ENCODE results near the gene ZNF425. TPM values are rescaled to one million over a fixed set of nuclear protein-coding genes. Genes with fewer than 3 reads are reported as not detected.
A peak's percentile ranks its signal among the peaks of the same experiment; 100 is the strongest.

The ZNF425 gene
- total and polyA plus RNA-seq, 9 of the 15 experiments (the other 6 are each of a cell fraction or from before 2014, with no cell fraction given): 0.03 to 0.89 (median 0.54) TPM

- TF ChIP-seq CHD7 (IDR thresholded peaks at IDR 0.05; ENCODE audit: low read depth, low read length) (no peak), HINFP (tag; conservative IDR thresholded peaks at IDR 0.05; ENCODE audit: low read depth) (no peak), SIN3A (IDR thresholded peaks at IDR 0.05; ENCODE audit: borderline replicate concordance in 2 of 2, control insufficient read depth in 1 of 2, low read depth in 2 of 2, low read length in 2 of 2) (peak; percentile 62 to 88; a peak in 2 of 4 replicates), NEUROD1 (IDR thresholded peaks at IDR 0.05; ENCODE audit: borderline replicate concordance, low read depth, low read length, partially characterized antibody) (peak; percentile 85), USF2 (CRISPR knock-in tag; IDR thresholded peaks at IDR 0.05) (no peak), E2F4 (CRISPR knock-in tag; IDR thresholded peaks at IDR 0.05; ENCODE audit: low read depth) (peak; percentile 77), NFXL1 (CRISPR knock-in tag; IDR thresholded peaks at IDR 0.05) (no peak), SMARCE1 (IDR thresholded peaks at IDR 0.05) (no peak; the same call in 1 of the 2 replicates), RFX5 (IDR thresholded peaks at IDR 0.05; ENCODE audit: low read depth, low read length) (no peak), ATF1 (CRISPR knock-in tag; IDR thresholded peaks at IDR 0.05) (no peak), ATF1 (tag; IDR thresholded peaks at IDR 0.05) (peak; percentile 66; the same call in 1 of the 2 replicates)
Measured at GRCh38 chr7:149125863-149126661, at the start of gene ZNF425 (continued).

Measured in K562 (cell line).